Islet precursor cell (in vitro differentiated cells): ENCODE measurements around the gene GMDS.

Experiments
- DNase-seq: peaks from one replicate; pipeline ENCODE4 v3.0.0-alpha.2; 2018

The GMDS gene

DNA sequence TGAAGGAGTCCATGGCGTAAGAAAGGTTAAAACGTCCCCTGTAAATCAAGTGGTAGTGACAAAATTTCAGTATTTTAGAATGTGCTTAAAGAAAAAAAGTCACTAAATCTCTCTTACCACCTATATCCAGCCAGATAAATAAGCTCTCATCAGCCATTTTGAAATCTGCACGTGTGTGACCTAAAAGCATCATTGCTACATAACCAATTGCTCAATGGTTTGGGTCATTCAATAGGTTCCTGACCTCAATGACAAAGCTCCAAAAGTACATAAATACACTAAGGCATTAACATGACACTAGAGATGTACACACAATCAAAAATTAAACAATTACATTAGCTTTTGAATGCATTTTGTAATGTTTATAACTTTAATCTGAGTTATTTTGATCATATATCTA lies 272.4 kb downstream of the GMDS start:
- DNase-seq: no peak

DNA sequence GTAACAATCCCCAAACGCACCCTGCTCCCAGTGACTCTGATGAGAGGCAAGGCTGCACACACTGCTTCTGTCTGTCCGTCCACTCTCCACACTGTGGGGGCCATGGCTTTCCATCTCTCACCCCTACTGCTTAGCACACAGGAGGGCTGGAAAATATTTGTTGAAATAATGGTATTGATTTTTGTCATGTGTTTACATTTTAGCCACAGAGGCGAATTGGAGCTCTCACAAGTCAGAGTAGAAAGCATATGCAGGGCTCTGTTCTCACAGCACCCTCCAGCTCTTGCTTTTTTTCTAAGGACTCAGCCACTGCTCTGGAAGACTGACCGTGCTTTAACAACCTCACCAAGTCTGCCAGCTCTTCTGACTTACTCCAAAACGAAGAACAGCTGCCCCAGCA lies 273.8 kb downstream of the GMDS start:
- no peak for DNase-seq

- no peak for DNase-seq
Observed at GRCh38 chr6:1970151-1970561, 275.2 kb downstream of the GMDS start.

DNA sequence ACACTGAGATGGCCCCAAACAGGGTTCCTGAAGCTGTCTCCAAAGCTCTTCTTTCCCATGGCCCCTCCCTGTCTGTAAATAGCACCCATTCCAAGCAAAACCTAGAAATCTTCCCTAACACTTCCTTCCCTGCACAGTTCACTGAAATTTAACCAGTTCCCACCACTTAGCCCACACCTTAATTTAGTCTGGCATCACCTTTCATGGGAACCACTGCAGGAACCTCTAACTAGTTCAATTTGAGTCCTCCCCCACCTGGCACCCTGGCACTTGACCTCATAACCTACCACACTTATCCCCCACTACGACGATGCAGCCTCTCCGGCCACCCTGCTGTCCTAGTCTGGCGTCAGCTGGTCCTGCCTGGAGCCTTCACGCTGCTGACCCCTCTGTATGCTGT lies 278.7 kb downstream of the GMDS start:
- DNase-seq: no peak

DNA sequence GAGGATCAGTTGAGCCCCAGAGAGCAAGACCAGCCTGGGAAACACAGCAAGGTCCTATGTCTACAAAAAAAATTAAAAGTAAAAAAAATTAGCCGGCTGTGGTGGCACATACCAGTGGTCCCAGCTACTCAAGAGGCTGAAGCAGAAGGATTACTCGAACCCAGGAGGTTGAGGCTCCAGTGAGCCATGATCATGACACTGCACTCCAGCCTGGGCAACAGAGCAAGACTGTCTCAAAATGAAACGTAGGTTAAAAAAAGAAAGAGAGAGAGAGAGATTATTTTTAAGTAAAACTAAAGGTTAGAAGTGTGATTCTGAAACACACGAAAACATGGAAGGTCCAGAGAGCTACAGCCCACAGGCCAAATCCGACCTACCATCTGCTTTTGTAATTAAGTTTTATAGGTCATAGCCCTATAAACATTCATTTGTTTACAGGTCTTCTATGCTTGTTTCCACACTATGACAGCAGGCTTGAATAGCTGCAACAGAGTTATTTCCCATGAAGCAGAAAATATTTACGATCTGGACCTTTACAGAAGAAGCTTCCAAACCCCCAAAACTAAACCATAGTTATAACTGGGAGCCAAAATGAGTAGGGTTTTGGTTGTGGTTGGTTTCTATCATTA lies 279.7 kb downstream of the GMDS start:
- no peak for DNase-seq

- DNase-seq: no peak
Observed at GRCh38 chr6:1963596-1963995, 281.8 kb downstream of the GMDS start.

DNA sequence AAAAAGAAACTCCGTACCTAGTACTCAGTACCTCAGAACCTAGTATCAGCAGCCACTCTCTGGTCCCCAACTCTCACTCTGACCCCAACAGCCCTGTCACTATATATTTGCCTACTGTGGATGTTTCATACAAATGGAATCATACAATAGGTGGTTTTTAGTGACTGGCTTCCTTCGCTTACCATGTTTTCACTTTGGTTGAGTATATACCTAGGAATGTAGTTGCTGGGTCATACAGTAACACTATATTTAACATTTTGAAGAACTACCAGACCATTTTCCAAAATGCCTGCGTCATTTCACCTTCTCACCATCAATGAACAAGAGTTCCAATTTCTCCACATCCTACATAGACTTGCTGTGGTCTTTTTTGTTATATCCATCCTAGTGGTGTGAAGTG lies 283.2 kb downstream of the GMDS start:
- no peak for DNase-seq

GRCh38 chr6:1960486-1961142 lies 284.8 kb downstream of the GMDS start:
- DNase-seq: no peak

DNA sequence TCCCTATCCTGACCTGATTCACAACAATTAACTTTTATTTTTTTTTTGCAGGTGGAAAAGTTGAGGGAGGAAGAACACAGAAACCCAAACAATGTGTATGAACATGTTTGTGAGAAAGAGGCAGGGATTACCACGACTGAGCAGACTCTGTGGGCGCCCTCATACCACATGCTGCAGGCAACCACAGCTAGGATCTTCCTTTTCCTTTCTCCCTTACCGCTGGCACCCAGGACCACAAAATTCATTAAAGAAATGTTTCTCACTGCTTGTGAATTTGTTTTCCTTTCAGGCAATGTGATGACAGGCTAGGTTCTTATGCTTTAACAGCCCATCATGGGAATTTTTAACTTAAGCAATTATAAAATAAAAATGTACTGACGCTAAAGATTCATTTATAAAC lies 287.1 kb downstream of the GMDS start:
- no peak for DNase-seq

- no peak for DNase-seq
Observed at GRCh38 chr6:1957746-1958145, 287.7 kb downstream of the GMDS start.

- peak; percentile 72 for DNase-seq
Observed at GRCh38 chr6:1952740-1953360, 292.6 kb downstream of the GMDS start.

DNA sequence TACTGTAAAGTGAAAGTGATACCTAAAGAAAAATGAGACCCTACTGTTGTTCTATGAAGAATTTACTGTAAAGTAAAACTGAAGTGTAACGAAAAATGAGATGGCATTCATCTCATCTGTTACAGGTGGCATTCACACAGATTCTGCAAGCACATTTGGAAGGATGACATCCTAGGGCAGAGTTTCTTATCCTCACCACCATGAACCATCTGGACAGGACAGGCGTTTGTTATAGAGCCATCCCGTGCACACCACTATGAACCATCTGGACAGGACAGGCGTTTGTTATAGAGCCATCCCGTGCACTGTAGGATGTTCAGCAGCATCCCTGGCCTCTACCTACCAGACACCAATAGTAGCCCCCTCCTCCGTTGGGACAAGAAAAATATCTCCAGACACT lies 294.8 kb downstream of the GMDS start:
- DNase-seq: no peak

- no peak for DNase-seq
Observed at GRCh38 chr6:1949538-1949937, 295.9 kb downstream of the GMDS start.

- DNase-seq: no peak
Observed at GRCh38 chr6:1947922-1948321, 297.5 kb downstream of the GMDS start.

DNA sequence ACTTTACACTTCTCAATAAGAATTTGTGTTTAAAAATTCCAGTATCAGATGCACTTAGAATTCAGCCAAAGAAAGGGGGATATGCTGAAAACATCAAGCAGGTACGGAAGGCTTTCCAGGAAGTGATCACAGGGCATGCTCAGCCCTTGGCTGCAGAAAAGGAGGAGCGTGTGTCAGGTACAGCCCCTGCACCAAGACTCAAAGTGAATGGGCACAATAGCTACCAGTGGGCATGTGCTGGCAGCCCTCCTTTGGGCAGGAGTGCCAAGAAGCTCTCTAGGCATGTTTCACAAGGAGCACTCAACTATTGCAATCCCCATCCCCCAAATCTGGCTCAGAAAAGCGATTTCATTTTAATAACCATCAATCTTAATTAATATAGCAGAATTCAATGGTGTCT lies 298.8 kb downstream of the GMDS start:
- DNase-seq: no peak

DNA sequence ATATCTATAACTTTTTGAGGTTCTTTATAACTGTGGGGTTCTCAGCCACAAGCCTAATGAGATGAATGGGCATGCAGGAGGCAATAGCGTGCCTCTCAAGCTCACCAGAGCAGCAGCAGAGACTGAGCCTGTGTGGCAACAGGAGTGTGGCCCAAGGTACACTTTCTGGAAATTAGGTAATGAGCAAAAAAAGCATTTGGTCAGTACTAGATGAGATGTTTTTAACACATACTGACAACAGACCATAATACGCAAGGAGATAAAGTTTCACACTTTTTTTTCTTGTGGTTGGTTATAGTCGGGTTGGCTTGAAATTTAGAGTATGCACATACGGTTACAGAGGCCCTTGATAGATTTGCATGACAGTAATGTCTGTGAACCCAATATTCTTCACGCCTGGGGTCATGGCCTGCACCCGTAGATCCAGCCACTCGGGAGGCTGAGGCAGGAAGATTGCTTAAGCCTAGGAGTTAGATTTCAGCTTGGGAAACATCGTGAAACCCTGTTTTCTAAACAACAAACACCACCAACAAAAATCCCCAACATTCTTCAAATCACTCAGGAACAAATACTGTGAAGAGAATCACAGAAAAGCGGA lies 300.1 kb downstream of the GMDS start:
- DNase-seq: no peak

GRCh38 chr6:1942834-1943233 lies 302.6 kb downstream of the GMDS start:
- no peak for DNase-seq

DNA sequence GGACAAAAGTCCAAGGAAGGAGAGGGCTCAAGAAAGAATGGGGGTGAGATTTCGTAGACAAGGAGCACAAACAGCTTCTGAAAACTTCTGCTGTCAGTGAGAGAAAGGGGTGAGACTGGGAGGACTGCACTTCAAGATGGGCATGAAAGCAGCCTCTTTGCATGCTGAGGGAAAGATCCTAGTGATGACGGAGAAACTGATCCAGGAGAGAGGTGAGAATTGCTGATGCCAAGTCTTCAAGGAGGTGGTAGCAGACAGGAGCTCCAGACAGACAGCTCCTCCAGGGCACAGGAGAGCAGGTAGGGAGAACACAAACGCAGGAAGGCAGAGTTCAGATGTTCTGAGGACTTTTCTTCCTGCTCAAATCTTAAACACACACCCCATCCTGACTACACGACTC lies 303.9 kb downstream of the GMDS start:
- no peak for DNase-seq

- no peak for DNase-seq
Observed at GRCh38 chr6:1940381-1940780, 305.0 kb downstream of the GMDS start.

GRCh38 chr6:1933292-1933691 lies 312.1 kb downstream of the GMDS start:
- DNase-seq: no peak

DNA sequence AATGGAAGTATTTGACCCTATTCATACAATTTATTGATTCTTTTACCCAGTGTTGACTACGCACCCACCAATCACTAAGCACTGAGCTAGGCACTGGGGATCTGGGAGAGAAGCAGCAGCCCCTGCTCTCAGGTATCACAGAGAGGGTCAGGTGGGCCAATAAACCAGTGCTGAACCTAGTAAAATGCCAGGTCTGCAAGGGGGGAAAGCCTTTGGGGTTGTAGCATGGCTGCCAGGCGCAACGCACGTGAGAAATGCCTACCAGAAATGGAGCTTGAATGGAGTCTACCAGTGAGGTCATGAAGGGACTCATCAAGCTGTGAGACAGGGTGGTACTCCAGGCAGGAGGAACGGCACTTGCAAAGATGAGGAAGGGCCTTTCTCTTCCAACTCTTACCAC lies 313.6 kb downstream of the GMDS start:
- DNase-seq: no peak

DNA sequence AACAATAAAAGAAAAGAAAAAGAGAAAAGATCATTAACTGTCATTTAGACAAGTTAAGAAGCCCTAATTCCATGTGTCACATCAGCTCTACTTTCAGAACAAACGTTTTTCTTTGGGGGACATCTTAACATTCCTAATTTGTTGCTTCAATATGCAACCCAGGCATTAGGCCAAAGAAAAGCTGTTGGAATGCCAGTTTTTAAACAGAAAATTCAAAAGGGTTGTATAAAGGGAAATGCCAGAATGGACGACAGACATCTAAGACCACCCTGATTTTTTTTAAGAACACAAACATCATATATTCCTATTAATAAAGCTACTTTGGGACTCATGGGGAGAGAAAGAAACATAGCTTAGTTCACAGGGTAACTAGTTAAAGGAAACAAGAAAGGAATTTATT lies 315.0 kb downstream of the GMDS start:
- no peak for DNase-seq

DNA sequence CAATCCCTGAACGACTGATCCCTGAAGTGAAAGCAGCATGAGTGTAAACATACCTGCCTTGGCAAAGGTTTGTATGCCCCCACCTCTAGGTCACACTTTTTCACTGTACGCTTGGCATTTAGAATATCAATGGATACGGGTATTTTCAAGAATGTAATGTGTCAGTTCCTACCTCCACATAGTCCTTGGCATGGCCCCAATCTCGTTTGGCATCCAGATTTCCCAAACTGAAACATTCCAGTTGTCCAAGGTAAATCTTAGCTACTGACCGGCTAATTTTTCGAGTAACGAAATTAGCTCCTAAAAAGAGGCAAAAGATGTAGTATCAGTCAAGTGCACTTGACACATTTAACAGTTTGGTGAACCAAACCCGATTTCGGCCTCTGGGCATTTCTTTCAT lies 315.5 kb downstream of the GMDS start:
- no peak for DNase-seq

DNA sequence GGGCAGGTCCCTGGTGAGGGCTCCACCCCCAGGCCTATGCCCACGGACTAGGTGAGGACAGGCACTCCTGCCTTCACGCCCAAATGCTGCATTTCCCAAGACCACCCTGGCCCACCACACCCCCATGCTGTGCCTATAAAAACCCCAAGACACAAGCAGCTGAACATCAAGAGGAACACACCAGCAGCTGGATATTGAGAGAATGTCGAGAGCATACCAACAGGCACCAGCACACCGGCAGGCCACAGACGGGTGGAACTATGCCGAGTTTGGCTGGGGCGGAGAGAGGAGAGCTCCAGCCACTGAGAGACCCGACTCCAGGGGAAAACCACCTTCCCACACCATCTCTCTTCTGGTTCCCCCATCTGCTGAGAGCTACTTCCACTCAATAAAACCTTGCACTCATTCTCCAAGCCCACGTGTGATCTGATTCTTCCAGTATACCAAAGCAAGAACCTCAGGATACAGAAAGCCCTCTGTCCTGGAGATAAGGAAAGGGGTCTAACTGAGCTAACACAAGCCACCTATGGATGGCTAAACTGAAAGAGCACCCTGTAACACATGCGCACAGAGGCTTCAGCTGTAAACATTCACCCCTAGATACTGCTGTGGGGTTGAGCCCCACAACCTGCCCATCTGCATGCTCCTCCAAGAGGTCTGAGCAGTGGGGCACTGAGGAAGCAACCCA lies 319.5 kb downstream of the GMDS start:
- no peak for DNase-seq
